HG02840 (cell line): ENCODE data around the gene KIFC1.

Source experiments
- ATAC-seq: cut with Tn5 transposase; IDR thresholded peaks from one replicate; pipeline ENCODE4 v1.9.1; 2021; ENCODE audit warnings: mild to moderate bottlenecking, moderate library complexity, moderate number of reproducible peaks; ENCODE audit not compliant: unreplicated experiment, low FRiP score

KIFC1 gene

DNA sequence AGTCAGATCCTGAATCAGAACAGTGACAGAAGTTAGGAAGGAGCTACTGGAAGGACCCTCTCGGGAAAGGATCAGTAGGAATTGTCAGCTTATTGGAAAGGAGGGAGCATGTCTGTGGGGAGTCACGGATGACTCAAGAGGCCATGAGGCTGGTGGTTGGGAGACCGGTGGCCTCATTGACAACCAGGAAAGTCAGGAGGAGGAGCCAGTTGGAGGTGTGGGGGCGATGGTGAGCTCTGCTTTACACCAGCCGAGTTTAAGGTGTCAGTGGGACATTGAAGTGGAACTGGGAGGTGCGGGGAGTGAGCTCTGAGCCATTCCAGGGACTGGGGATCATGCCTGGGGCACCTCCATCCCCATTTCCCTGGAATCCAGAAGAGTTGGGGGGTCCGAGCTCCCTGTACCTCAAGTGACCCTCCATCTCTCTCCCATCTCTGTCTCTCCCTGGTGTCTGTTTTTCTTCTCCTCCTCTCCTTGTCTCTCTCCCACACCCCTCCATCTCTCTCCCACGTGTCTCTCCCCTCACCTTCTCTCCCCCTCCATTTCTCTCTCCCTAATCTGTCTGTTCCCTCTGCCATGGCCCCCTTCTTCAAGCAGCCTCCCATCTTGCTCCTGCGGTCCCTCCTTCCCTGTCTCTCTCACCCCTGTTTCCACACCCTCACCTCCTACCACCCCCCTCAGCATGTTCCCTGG, 48.5 kb downstream of the KIFC1 start:
- ATAC-seq = no peak

GRCh38 chr6:33440649-33441309, 49.2 kb downstream of the KIFC1 start:
- ATAC-seq = no peak

- ATAC-seq = no peak
Measured at GRCh38 chr6:33441457-33441856, 49.8 kb downstream of the KIFC1 start.

DNA sequence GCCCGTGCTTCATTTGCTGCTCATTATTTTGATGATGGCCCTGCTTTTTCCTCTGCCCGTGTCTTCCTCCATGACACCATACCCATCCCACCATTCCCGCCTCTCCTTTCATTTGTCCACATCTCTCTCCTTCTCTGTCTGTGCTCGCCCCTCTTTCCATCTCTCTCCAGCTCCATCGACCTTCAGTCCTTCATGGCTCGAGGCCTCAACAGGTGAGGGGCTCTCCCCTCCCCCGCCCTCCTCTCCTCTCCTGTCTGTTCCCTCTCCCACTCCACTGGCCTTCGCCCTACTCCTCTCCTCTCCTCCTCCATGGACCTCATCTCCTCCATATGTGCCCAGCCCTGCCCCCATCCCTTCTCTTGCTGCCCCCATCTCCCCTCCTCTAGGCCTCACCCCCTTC, 50.7 kb downstream of the KIFC1 start:
- no peak for ATAC-seq

- ATAC-seq = no peak
Measured at GRCh38 chr6:33443025-33443424, 51.4 kb downstream of the KIFC1 start.

DNA sequence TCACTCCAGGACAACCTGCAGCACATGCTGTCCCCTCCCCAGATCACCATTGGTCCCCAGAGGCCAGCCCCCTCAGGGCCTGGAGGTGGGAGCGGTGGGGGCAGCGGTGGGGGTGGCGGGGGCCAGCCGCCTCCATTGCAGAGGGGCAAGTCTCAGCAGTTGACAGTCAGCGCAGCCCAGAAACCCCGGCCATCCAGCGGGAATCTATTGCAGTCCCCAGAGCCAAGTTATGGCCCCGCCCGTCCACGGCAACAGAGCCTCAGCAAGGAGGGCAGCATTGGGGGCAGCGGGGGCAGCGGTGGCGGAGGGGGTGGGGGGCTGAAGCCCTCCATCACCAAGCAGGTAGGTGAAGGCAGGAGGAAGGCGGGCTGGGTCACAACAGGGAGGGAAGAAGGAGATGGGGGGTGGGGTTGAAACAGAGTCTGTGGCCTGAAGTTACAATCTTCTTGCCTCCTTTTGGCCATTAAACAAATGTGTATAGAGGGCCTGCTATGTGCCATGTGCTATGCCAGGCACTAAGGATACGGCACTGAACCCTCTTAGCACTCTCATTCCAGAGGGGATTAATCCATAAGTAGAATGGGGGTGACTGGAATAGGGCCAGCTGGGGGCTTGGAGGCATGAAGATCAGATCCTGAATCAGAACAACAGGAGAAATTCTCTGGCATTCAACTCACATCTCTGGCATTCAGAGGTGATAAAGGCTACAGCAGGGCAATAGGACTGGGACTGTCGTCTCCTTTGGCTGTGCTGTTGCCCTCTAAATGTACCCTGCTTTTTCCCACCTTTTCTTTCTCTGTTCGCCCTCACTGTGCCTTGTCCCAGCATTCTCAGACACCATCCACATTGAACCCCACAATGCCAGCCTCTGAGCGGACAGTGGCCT, 52.2 kb downstream of the KIFC1 start:
- ATAC-seq = no peak

GRCh38 chr6:33445119-33445603, 53.5 kb downstream of the KIFC1 start:
- no peak for ATAC-seq

GRCh38 chr6:33446356-33446755, 54.7 kb downstream of the KIFC1 start:
- ATAC-seq = no peak

DNA sequence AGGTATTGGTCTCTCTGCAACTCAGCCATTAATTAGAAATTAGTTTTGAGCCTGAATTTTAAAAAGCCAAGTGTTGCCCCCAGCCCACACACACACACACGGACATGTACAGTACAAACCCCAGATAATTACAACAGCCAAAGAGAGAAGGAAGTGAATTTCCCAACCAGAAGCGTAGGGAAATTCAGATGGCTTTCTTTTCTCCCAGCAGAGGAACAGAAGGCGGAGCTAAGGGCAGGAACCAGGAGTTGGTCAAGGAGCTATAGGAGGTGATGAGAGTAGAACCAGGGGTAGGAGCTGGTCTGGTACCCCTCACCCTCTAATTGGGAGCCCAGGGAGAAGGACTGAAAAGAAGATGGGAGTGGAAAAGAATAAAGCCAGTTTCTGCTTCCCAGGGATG, 58.8 kb downstream of the KIFC1 start:
- no peak for ATAC-seq

DNA sequence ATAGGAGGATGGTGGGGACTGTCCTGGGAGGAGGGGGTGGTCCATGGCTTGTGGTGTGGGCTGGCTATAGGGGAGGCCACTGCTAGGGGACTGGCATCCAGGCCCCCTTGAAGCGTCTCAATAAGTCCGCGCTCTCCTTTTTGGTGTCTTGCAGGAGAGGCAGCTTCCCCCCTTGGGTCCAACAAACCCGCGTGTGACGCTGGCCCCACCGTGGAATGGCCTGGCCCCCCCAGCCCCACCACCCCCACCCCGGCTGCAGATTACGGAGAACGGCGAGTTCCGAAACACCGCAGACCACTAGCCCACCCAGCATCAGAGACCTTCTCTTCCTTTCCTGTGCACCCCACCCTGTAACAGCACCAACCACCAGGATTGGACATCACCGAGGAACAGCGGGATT, 60.0 kb downstream of the KIFC1 start:
- no peak for ATAC-seq

GRCh38 chr6:33452496-33452895, 60.9 kb downstream of the KIFC1 start:
- ATAC-seq = no peak

DNA sequence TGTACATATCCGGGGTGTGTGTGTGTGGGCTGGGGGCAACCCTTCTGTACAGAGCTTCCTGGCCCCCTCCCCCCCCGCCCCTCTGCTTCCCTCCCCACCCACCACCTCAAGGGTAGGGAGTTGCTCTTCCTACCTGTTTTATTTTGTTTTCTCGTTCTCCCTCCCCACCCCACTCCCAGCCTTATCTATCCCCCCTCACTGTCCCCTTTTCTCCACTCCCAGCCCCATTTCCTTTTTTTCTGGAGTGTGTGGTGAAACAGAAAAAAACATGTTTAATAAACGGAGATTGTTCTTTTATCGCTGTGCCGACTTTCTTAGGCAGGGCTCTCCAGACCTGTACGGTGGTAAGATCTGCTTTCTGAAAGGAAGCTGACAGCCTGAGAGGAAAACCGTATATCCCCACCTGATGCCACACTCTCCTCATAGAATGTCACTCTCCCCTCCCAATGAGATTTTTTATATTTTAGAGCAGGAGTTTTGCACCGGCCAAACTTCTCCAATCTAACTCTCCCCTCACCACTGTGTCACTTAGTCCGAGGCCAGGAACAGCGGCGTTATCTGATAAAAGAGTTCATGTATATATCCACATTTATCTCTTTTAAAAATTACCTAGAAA, 61.9 kb downstream of the KIFC1 start:
- no peak for ATAC-seq

- peak; percentile 98 for ATAC-seq
Measured at GRCh38 chr6:33454009-33454946, 62.7 kb downstream of the KIFC1 start, which contains the start of gene ZBTB9. ZBTB9 (plus strand) TSS chr6:33454576; CDS start chr6:33455101, 525 bp downstream.

GRCh38 chr6:33455051-33455450, 63.4 kb downstream of the KIFC1 start:
- no peak for ATAC-seq

DNA sequence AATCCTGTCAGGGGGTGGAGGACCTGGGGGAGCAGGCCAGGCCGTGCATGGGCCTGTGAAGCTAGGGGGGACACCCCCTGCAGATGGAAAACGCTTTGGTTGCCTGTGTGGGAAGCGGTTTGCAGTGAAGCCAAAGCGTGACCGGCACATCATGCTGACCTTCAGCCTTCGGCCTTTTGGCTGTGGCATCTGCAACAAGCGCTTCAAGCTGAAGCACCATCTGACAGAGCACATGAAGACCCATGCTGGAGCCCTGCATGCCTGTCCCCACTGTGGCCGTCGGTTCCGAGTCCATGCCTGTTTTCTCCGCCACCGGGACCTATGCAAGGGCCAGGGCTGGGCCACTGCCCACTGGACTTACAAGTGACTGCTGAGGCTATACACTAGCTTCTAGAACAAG, 64.5 kb downstream of the KIFC1 start:
- no peak for ATAC-seq

- no peak for ATAC-seq
Measured at GRCh38 chr6:33458676-33459075, 67.1 kb downstream of the KIFC1 start.

DNA sequence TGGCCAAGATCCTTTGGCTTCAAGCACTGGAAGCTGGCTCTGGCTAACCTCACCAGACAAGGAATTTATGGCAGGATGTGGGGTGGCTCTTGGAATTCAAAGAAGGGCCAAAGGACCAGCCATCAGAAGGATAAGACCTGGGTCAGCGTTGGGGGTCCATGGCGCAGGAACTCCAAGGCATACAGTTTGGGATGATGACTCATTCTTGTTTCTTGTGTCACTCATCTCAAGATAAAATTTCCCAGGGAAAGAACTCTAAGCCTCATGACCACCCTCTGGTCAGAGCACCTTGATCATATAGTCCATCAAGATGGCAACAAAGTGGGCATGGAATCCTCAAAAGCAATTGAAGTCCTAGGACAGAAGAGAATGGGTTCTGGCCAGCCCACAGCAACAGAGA, 67.6 kb downstream of the KIFC1 start:
- no peak for ATAC-seq
